Vagina (tissue), 2 donors: ENCODE data around the gene KCND2.

Source experiments
- POLR2AphosphoS5 ChIP-seq, 2 donors: sonication (generic); formaldehyde crosslinking; IDR thresholded peaks; one replicate each; pipeline ENCODE4 v1.9.0; 2017; ENCODE audit warnings: antibody characterized with exemption in 2 of 2, mild to moderate bottlenecking in 2 of 2, low read depth in 1 of 2; ENCODE audit not compliant: insufficient read depth in 1 of 2
- TF ChIP-seq, protein P1 (sequence below), 3 experiments: fragments of 450-650 bp in 2 of 3; fragments of 200-600 bp in 1 of 3; sonication (generic) in 1 of 3; IDR thresholded peaks; one replicate each; pipeline ENCODE4 v1.5.1; 2017 to 2019; ENCODE audit warnings: antibody characterized with exemption in 3 of 3, mild to moderate bottlenecking in 2 of 3, moderate library complexity in 2 of 3

DNA sequence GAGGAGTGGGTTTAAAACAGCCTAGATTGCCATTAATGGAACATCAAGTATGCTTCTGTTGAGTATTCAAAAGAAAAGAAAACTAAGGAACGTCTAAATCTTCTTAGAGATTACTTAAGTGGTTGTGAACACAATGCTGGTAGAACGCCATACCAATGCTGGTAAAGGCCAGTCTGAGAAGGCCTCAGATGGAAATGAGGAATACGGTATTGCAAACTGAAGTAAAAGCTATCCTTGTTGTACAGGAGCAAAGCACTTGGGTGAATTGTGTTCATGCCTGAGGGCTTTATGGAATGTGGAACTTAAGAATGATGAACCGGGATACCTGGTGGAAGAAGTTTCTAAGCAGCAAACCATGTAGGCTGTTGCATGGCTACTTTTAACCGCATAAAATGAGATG, 208.0 kb downstream of the KCND2 start:
- no peak for TF ChIP-seq POLR2AphosphoS5 (IDR thresholded peaks at IDR 0.05; ENCODE audit: insufficient read depth in 1 of 2, low read depth in 1 of 2)
- TF ChIP-seq, protein P1, sequence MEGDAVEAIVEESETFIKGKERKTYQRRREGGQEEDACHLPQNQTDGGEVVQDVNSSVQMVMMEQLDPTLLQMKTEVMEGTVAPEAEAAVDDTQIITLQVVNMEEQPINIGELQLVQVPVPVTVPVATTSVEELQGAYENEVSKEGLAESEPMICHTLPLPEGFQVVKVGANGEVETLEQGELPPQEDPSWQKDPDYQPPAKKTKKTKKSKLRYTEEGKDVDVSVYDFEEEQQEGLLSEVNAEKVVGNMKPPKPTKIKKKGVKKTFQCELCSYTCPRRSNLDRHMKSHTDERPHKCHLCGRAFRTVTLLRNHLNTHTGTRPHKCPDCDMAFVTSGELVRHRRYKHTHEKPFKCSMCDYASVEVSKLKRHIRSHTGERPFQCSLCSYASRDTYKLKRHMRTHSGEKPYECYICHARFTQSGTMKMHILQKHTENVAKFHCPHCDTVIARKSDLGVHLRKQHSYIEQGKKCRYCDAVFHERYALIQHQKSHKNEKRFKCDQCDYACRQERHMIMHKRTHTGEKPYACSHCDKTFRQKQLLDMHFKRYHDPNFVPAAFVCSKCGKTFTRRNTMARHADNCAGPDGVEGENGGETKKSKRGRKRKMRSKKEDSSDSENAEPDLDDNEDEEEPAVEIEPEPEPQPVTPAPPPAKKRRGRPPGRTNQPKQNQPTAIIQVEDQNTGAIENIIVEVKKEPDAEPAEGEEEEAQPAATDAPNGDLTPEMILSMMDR (IDR thresholded peaks at IDR 0.05), result no peak
